K562 (cell line): Measurements from ENCODE around the gene CFD. TPM values are rescaled to one million over a fixed set of nuclear protein-coding genes. Genes with fewer than 3 reads are reported as not detected.

Experiments used
- ARHGAP35 ChIP-seq: fragments of 450-650 bp; IDR thresholded peaks from 2 replicates; pipeline ENCODE4 v1.6.1; 2018; ENCODE audit not compliant: partially characterized antibody
- ETS2 ChIP-seq: IDR thresholded peaks from 2 replicates; pipeline ENCODE4 v1.6.1; 2016; ENCODE audit warnings: borderline replicate concordance, missing genetic modification characterization, mild to moderate bottlenecking, moderate library complexity, missing compliant biosample characterization; ENCODE audit not compliant: poor library complexity, severe bottlenecking
- MAFF ChIP-seq: IDR thresholded peaks from 2 replicates; pipeline ENCODE4 v1.6.1; 2012; ENCODE audit warnings: low read length, improper control_type of control experiment
- MCM7 ChIP-seq, 2 experiments: fragments of 450-650 bp; IDR thresholded peaks; 2 replicates each; pipeline ENCODE4 v1.6.1; 2016 to 2018
- MXI1 ChIP-seq: IDR thresholded peaks from 2 replicates; pipeline ENCODE4 v1.6.1; 2011; ENCODE audit warnings: low read depth, mild to moderate bottlenecking, improper control_type of control experiment, low read length
- PHF20 ChIP-seq: fragments of 450-650 bp; IDR thresholded peaks from 2 replicates; pipeline ENCODE4 v1.6.1; 2018; ENCODE audit not compliant: partially characterized antibody
- PML ChIP-seq: IDR thresholded peaks from 2 replicates; pipeline ENCODE4 v1.6.1; 2012; ENCODE audit warnings: low read length, inconsistent platforms
- RBM17 ChIP-seq: fragments of 200-400 bp; formaldehyde crosslinking; IDR thresholded peaks from 2 replicates; pipeline ENCODE4 v1.6.1; 2017; ENCODE audit warnings: low read depth, mild to moderate bottlenecking, low read length, borderline replicate concordance
- SIN3B ChIP-seq: fragments of 450-650 bp; IDR thresholded peaks from 2 replicates; pipeline ENCODE4 v1.6.1; 2017; ENCODE audit warnings: low read depth, mild to moderate bottlenecking, moderate library complexity
- TAF1 ChIP-seq: IDR thresholded peaks from 2 replicates; pipeline ENCODE4 v1.6.1; 2011; ENCODE audit warnings: mild to moderate bottlenecking, low read length, moderate library complexity; ENCODE audit not compliant: insufficient read depth, control insufficient read depth, severe bottlenecking; ENCODE audit errors: extremely low read depth
- TEAD1 ChIP-seq, 2 experiments: fragments of 450-650 bp in 1 of 2; sonication (generic) in 1 of 2; formaldehyde crosslinking; IDR thresholded peaks; 2 replicates each; pipeline versions ENCODE4 v1.4.0 to v1.8.0; 2020 to 2022; ENCODE audit warnings: mild to moderate bottlenecking in 2 of 2, missing genetic modification reagents in 1 of 2
- USF1 ChIP-seq: sonication (generic); formaldehyde crosslinking; IDR thresholded peaks from 2 replicates; pipeline ENCODE4 v1.9.0; 2022; ENCODE audit warnings: mild to moderate bottlenecking, missing genetic modification reagents
- ZBTB26 ChIP-seq: fragments of 450-650 bp; formaldehyde crosslinking; IDR thresholded peaks from 2 replicates; pipeline ENCODE4 v1.4.0; 2022; ENCODE audit warnings: missing genetic modification characterization
- ZFP30 ChIP-seq: fragments of 250-450 bp; sonication (Bioruptor Pico); IDR thresholded peaks from 2 replicates; pipeline ENCODE4 v1.8.0; 2022; ENCODE audit warnings: moderate library complexity, mild to moderate bottlenecking, inconsistent platforms, borderline replicate concordance
- ZNF212 ChIP-seq: fragments of 450-650 bp; formaldehyde crosslinking; IDR thresholded peaks from 2 replicates; pipeline ENCODE4 v1.4.0; 2020; ENCODE audit warnings: mild to moderate bottlenecking
- ZNF444 ChIP-seq: fragments of 250-450 bp; sonication (Bioruptor Pico); IDR thresholded peaks from 2 replicates; pipeline ENCODE4 v1.4.0; 2020; ENCODE audit warnings: mild to moderate bottlenecking, moderate library complexity
- polyA plus RNA-seq, 8 experiments: library from polyadenylated mRNA; depleted of rRNA in 4 of 8; stranded (reverse) in 5 of 8; unstranded in 3 of 8; fragments of >200 nt; fragmentation: Nextera tagmentation in 2 of 8; fragmentation: Illumina TruSeq in 1 of 8; extraction: Ambion mirVana in 2 of 8; extraction: Trizol in 1 of 8; gene quantifications; 2 replicates each; pipeline versions ENCODE4 v1.2.1 to v1.2.3, GENCODE V29; 2011 to 2014; ENCODE audit warnings: inconsistent platforms in 1 of 8, missing spikeins in 1 of 8
- total RNA-seq, 7 experiments: library from RNA; depleted of rRNA in 6 of 7; stranded (reverse); fragments of >200 nt in 6 of 7; fragmentation: Illumina TruSeq in 2 of 7; extraction: Trizol in 2 of 7; gene quantifications; 2 replicates each; pipeline versions ENCODE4 v1.2.1 to v1.2.3, GENCODE V29; 2011 to 2021; ENCODE audit warnings: low replicate concordance in 1 of 7
- TF ChIP-seq, protein P1 (sequence below): fragments of 450-650 bp; IDR thresholded peaks from 2 replicates; pipeline ENCODE4 v1.6.1; 2016; ENCODE audit warnings: borderline replicate concordance
- TF ChIP-seq, protein P2 (sequence below): IDR thresholded peaks from 2 replicates; pipeline ENCODE4 v1.6.1; 2011; ENCODE audit not compliant: insufficient read length; ENCODE audit errors: extremely low read depth
- TF ChIP-seq, protein P3 (sequence below): fragments of 450-650 bp; IDR thresholded peaks from 2 replicates; pipeline ENCODE4 v1.6.1; 2018; ENCODE audit not compliant: partially characterized antibody

CFD gene
- total and polyA plus RNA-seq, 9 of the 15 experiments (the other 6 are each of a cell fraction or from before 2014, with no cell fraction given): 0.52 to 59.4 (median 7.6) TPM

DNA sequence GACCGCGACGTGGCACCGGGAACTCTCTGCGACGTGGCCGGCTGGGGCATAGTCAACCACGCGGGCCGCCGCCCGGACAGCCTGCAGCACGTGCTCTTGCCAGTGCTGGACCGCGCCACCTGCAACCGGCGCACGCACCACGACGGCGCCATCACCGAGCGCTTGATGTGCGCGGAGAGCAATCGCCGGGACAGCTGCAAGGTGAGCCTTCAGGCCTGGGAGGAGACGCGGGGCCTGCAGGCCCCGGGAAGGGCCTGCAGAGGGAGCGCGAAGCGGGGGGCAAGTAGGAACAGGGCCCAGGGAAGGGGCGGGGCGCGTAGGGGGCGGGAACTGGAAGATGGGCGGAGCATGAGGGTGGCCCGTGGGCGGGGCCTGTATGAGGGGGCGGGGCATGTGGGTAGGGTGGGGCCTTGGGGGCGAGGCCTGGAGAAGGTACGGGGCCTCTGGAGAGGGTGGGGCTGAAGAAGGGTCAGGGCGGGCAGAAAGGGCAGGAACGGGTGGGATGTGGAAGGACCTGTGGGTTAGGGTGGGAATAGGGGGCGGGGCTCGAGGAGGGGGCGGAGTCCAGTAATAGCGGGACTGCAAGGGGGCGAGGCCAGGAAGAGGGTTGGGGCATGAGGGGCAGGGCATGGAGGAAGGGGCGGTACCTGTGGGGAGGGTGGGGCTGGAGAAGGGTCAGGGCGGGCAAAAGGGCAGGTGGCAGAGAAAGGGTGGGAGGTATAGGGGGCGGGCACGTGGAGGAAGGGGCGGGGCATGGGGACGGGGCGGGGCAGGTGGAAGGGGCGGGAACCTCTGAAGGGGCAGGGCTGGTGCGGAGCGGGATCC is 2.5 kb downstream of the CFD start (continued):
- no peak for TF ChIP-seq ZNF212 (CRISPR knock-in tag)
- TF ChIP-seq, protein P1, sequence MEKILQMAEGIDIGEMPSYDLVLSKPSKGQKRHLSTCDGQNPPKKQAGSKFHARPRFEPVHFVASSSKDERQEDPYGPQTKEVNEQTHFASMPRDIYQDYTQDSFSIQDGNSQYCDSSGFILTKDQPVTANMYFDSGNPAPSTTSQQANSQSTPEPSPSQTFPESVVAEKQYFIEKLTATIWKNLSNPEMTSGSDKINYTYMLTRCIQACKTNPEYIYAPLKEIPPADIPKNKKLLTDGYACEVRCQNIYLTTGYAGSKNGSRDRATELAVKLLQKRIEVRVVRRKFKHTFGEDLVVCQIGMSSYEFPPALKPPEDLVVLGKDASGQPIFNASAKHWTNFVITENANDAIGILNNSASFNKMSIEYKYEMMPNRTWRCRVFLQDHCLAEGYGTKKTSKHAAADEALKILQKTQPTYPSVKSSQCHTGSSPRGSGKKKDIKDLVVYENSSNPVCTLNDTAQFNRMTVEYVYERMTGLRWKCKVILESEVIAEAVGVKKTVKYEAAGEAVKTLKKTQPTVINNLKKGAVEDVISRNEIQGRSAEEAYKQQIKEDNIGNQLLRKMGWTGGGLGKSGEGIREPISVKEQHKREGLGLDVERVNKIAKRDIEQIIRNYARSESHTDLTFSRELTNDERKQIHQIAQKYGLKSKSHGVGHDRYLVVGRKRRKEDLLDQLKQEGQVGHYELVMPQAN: peak; percentile 82
- TF ChIP-seq, protein P2, sequence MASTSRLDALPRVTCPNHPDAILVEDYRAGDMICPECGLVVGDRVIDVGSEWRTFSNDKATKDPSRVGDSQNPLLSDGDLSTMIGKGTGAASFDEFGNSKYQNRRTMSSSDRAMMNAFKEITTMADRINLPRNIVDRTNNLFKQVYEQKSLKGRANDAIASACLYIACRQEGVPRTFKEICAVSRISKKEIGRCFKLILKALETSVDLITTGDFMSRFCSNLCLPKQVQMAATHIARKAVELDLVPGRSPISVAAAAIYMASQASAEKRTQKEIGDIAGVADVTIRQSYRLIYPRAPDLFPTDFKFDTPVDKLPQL: no peak
- TF ChIP-seq ARHGAP35: no peak
- TF ChIP-seq, protein P3, sequence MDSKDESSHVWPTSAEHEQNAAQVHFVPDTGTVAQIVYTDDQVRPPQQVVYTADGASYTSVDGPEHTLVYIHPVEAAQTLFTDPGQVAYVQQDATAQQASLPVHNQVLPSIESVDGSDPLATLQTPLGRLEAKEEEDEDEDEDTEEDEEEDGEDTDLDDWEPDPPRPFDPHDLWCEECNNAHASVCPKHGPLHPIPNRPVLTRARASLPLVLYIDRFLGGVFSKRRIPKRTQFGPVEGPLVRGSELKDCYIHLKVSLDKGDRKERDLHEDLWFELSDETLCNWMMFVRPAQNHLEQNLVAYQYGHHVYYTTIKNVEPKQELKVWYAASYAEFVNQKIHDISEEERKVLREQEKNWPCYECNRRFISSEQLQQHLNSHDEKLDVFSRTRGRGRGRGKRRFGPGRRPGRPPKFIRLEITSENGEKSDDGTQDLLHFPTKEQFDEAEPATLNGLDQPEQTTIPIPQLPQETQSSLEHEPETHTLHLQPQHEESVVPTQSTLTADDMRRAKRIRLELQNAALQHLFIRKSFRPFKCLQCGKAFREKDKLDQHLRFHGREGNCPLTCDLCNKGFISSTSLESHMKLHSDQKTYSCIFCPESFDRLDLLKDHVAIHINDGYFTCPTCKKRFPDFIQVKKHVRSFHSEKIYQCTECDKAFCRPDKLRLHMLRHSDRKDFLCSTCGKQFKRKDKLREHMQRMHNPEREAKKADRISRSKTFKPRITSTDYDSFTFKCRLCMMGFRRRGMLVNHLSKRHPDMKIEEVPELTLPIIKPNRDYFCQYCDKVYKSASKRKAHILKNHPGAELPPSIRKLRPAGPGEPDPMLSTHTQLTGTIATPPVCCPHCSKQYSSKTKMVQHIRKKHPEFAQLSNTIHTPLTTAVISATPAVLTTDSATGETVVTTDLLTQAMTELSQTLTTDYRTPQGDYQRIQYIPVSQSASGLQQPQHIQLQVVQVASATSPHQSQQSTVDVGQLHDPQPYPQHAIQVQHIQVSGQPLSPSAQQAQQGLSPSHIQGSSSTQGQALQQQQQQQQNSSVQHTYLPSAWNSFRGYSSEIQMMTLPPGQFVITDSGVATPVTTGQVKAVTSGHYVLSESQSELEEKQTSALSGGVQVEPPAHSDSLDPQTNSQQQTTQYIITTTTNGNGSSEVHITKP: no peak
- TF ChIP-seq TAF1: peak; percentile 31
- TF ChIP-seq RBM17: no peak
- peak; percentile 52; the same call in 1 of the 2 replicates for TF ChIP-seq SIN3B
- TF ChIP-seq MCM7 (IDR thresholded peaks at IDR 0.05): no peak
- no peak for TF ChIP-seq PML
- no peak for TF ChIP-seq ZNF444
- peak; percentile 31 for TF ChIP-seq PHF20
- peak; percentile 86 for TF ChIP-seq USF1 (CRISPR knock-in tag)
- no peak for TF ChIP-seq MAFF
- no peak for TF ChIP-seq ZFP30 (CRISPR knock-in tag)
- no peak for TF ChIP-seq ZBTB26 (CRISPR knock-in tag)
- TF ChIP-seq MXI1: 0 out of 2 replicates have a peak, but pooled peaks have one; percentile 52
- TF ChIP-seq TEAD1 (CRISPR knock-in tag; IDR thresholded peaks at IDR 0.05): no peak
- no peak for TF ChIP-seq ETS2 (tag)
